Omental fat pad (tissue), 4 donors: Measurements from ENCODE around the gene ACOT9. TPM values are rescaled to one million over a fixed set of nuclear protein-coding genes. Genes with fewer than 3 reads are reported as not detected.

ENCODE experiments used
- ATAC-seq: fragments of 150-250 bp; one replicate; pipeline ENCODE4 v1.9.1; 2016; ENCODE audit warnings: mild to moderate bottlenecking, moderate library complexity; ENCODE audit not compliant: low FRiP score
- DNase-seq: peaks from one replicate; pipeline ENCODE4 v3.0.0-alpha.2; 2019; ENCODE audit warnings: low spot score
- total RNA-seq, 4 donors: library from RNA; depleted of rRNA; stranded (reverse); fragments of >200 nt; gene quantifications; one replicate each; pipeline ENCODE4 v1.1.0, GENCODE V29; 2016
- TF ChIP-seq, protein P1 (sequence below), 3 donors: fragments of 450-650 bp; IDR thresholded peaks; one replicate each; pipeline ENCODE4 v1.5.1; 2016 to 2017; ENCODE audit warnings: antibody characterized with exemption in 3 of 3, mild to moderate bottlenecking in 3 of 3, moderate library complexity in 2 of 3

ACOT9 gene
- total RNA-seq, 4 donors from 2014 or later, result 39.0 to 65.3 (median 57.3) TPM

DNA sequence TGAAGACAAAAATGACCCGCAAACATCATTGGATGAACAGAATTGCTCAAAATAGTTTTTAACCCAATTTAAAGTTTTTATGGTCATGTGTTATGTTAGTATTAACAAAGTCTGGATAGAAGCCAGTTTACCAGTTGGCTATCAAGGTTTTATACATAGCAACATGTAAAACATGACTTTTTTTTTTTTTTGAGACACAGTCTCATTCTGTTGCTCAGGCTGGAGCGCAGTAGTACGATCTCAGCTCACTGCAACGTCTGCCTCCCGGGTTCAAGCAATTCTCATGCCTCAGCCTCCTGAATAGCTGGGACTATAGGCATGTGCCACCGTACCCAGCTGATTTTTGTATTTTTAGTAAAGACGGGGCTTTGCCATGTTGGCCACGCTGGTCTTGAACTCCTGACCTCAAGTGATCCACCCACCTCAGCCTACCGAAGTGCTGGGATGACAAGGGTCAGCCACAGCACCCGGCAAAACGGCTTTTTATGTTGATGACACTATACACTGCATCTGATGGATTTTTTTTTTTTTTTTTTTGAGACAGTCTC lies 43.3 kb upstream of the ACOT9 start:
- TF ChIP-seq, protein P1, sequence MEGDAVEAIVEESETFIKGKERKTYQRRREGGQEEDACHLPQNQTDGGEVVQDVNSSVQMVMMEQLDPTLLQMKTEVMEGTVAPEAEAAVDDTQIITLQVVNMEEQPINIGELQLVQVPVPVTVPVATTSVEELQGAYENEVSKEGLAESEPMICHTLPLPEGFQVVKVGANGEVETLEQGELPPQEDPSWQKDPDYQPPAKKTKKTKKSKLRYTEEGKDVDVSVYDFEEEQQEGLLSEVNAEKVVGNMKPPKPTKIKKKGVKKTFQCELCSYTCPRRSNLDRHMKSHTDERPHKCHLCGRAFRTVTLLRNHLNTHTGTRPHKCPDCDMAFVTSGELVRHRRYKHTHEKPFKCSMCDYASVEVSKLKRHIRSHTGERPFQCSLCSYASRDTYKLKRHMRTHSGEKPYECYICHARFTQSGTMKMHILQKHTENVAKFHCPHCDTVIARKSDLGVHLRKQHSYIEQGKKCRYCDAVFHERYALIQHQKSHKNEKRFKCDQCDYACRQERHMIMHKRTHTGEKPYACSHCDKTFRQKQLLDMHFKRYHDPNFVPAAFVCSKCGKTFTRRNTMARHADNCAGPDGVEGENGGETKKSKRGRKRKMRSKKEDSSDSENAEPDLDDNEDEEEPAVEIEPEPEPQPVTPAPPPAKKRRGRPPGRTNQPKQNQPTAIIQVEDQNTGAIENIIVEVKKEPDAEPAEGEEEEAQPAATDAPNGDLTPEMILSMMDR (IDR thresholded peaks at IDR 0.05), result no peak
- peak; percentile 11 for ATAC-seq
- DNase-seq, result no peak

GRCh38 chrX:23785580-23785979 lies 42.5 kb upstream of the ACOT9 start:
- DNase-seq (no peak), ATAC-seq (no peak)
- TF ChIP-seq, protein P1 (IDR thresholded peaks at IDR 0.05), result no peak

GRCh38 chrX:23784470-23785331 lies 41.6 kb upstream of the ACOT9 start:
- DNase-seq (no peak), ATAC-seq (no peak)
- TF ChIP-seq, protein P1 (IDR thresholded peaks at IDR 0.05), result no peak

GRCh38 chrX:23783589-23784469 lies 40.8 kb upstream of the ACOT9 start:
- TF ChIP-seq, protein P1 (IDR thresholded peaks at IDR 0.05), result no peak

DNA sequence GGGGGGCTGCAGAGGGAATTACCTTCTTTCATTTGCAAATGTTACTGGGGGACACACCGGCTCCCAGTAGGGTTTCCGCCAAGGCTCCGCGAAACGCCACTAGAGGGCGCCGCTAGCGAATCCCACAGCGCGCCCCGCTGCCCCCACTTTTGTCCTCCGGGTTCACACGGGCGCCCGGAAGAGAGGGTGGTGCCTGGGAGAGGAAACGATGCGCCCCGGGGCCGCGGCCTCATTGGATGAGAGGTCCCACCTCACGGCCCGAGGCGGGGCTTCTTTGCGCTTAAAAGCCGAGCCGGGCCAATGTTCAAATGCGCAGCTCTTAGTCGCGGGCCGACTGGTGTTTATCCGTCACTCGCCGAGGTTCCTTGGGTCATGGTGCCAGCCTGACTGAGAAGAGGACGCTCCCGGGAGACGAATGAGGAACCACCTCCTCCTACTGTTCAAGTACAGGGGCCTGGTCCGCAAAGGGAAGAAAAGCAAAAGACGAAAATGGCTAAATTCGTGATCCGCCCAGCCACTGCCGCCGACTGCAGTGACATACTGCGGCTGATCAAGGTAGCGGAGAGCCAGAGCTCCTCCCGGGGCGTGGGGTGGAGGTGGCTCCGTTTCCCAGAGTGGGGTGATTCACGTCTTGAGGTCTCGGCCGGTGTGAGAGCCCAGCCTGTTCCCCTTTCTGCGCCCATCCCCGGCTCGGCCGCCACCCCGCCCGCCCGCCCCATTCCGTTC lies 40.0 kb upstream of the ACOT9 start, which contains the start of gene SAT1:
Gene SAT1 (plus strand): TSS at position 311 of the 726 bp plus-strand sequence. CDS start 179 bp downstream, at position 490.
- TF ChIP-seq, protein P1 (IDR thresholded peaks at IDR 0.05), result peak in 1 of 3 donors; percentile 48
- DNase-seq (peak; percentile 83), ATAC-seq (peak; percentile 79)

More at GRCh38 chrX:23783589-23784469, 40.8 kb upstream of the ACOT9 start:
- ATAC-seq (no peak), DNase-seq (no peak)

DNA sequence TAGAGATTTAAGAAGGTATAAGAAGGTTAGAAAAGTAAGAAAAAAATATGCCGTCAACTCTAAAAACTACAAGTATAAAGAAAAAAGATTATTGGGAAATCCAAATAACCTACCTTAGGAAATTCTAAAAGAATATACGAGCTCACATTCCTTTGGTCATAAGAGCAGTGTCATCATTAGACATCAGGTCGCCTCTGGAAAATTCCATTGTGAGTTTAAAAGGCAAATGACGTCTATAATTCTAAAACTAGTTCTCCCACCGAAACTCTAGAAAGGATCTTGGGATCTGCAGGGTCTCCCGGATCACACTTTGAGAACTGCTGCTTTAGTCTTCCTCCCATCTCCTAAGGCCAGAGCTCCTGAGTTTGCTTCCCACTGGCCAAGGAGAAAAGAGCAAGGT lies 39.4 kb upstream of the ACOT9 start:
- ATAC-seq, result no peak
- TF ChIP-seq, protein P1 (IDR thresholded peaks at IDR 0.05), result no peak
- no peak for DNase-seq
